Measurements from ENCODE around the gene RXRB.

GRCh38 chr6:33168639-33169038, 31.8 kb downstream of the RXRB start:
- TF ChIP-seq CTCF (IDR thresholded peaks at IDR 0.05), result no peak
- no peak for TF ChIP-seq POLR2A (IDR thresholded peaks at IDR 0.05)
